Measurements from ENCODE around the gene CNPY2.

CNPY2 gene

DNA sequence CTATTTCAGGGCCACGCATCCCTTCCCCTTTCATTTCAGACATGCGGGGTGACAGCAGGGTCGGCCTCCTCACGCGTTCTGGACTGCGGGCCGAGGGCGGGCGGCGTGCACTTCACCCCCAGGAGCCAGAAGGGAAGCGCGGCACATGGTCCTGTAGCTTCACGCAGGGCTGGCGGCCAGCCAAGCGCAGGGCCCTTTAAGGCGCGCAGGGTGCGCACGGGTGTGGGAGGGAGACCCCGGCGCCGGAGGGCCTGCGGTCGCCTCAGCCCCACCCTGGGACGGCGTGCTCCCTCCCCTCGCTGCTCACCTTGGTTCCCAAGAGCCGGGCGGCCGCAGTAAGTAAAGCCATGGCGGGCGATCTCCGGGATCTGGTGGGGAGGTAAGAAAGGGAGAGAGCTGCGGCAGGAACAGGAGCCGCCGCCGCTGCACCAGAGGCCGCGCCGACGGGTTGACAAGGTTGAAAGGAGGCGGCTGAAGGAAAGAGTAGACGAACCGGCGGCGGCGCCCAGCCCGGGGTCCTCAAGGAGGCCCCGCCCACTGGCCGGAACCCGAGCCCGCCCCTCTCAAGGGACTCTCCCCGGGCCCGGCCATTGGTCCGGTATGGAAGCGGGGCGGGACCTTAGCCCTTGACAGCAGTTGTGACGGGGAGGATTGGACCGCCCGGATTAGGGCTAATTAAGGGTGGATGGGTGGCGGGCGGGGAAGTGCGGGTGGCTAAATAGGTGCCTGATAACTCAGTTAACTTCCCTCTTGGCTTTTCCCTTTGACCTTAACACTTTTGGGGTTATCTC is 15.7 kb downstream of the CNPY2 start, which contains the start of gene CS:
Gene CS, minus strand, starts transcription at position 478 of the 791 bp plus-strand sequence. Its CDS starts 129 bp downstream, at position 349.
- TF ChIP-seq, protein P1, sequence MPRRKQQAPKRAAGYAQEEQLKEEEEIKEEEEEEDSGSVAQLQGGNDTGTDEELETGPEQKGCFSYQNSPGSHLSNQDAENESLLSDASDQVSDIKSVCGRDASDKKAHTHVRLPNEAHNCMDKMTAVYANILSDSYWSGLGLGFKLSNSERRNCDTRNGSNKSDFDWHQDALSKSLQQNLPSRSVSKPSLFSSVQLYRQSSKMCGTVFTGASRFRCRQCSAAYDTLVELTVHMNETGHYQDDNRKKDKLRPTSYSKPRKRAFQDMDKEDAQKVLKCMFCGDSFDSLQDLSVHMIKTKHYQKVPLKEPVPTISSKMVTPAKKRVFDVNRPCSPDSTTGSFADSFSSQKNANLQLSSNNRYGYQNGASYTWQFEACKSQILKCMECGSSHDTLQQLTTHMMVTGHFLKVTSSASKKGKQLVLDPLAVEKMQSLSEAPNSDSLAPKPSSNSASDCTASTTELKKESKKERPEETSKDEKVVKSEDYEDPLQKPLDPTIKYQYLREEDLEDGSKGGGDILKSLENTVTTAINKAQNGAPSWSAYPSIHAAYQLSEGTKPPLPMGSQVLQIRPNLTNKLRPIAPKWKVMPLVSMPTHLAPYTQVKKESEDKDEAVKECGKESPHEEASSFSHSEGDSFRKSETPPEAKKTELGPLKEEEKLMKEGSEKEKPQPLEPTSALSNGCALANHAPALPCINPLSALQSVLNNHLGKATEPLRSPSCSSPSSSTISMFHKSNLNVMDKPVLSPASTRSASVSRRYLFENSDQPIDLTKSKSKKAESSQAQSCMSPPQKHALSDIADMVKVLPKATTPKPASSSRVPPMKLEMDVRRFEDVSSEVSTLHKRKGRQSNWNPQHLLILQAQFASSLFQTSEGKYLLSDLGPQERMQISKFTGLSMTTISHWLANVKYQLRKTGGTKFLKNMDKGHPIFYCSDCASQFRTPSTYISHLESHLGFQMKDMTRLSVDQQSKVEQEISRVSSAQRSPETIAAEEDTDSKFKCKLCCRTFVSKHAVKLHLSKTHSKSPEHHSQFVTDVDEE (CRISPR knock-in tag; IDR thresholded peaks at IDR 0.05), result 0 out of 2 replicates have a peak, but pooled peaks have one; percentile 44
- 0 out of 2 replicates have a peak, but pooled peaks have one; percentile 32 for TF ChIP-seq CSDC2 (CRISPR knock-in tag; IDR thresholded peaks at IDR 0.05)
- TF ChIP-seq, protein P2, sequence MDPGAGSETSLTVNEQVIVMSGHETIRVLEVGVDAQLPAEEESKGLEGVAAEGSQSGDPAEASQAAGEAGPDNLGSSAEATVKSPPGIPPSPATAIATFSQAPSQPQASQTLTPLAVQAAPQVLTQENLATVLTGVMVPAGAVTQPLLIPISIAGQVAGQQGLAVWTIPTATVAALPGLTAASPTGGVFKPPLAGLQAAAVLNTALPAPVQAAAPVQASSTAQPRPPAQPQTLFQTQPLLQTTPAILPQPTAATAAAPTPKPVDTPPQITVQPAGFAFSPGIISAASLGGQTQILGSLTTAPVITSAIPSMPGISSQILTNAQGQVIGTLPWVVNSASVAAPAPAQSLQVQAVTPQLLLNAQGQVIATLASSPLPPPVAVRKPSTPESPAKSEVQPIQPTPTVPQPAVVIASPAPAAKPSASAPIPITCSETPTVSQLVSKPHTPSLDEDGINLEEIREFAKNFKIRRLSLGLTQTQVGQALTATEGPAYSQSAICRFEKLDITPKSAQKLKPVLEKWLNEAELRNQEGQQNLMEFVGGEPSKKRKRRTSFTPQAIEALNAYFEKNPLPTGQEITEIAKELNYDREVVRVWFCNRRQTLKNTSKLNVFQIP (CRISPR knock-in tag; IDR thresholded peaks at IDR 0.05; ENCODE audit: borderline replicate concordance, low read depth), result no peak
- peak; percentile 97 for ATAC-seq

DNA sequence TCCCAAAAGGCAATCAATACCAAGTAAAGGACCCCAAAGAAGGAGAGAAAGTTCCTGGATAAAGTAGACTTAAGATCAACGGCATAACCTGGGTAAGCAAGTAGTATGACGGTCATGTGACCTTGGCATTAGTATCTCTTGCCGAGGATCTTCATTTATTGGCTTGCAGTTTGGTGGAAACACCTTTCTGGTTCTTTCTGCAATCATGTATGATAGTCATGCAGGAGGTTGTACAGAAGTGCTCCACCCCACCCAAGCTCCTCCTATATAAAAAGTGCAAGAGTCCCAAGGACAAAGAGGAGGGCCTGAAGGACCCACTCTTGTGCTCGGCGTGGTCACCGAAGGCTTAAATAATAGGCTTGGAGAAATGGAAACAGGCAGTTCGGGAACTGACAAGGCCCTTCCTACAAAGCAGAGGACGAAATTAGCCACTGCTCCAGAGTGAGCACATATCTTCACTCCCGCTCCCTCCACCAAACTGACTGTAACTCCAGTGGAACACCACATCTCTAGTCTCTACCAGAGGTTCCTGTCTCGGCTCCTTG is 16.4 kb downstream of the CNPY2 start:
- TF ChIP-seq TCF4 (CRISPR knock-in tag; IDR thresholded peaks at IDR 0.05; ENCODE audit: borderline replicate concordance), result no peak
- ATAC-seq, result peak; percentile 28

DNA sequence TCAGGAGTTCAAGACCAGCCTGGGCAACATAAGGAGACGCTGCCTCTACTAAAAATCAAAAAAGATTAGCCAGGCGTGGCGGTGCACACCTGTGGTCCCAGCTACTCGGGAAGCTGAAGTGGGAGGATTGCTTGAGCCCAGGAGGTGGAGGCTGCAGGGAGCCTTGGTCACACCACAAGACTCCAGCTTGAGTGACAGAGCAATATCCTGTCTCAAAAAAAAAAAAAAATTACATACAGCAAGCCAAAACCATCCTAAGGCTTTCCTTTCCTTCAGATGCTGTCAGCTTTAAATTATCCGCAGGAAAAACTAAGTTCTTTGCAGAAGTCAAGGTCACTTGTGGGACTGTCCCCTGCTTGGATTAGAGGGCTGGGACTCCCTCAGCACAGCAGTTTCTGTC is 17.0 kb downstream of the CNPY2 start:
- ATAC-seq, result no peak
- TF ChIP-seq ZFP3 (CRISPR knock-in tag; IDR thresholded peaks at IDR 0.05) (no peak), TOX (CRISPR knock-in tag; IDR thresholded peaks at IDR 0.05; ENCODE audit: borderline replicate concordance) (no peak), GLIS3 (CRISPR knock-in tag; IDR thresholded peaks at IDR 0.05) (no peak), CSDC2 (CRISPR knock-in tag; IDR thresholded peaks at IDR 0.05) (no peak), PPARA (CRISPR knock-in tag; IDR thresholded peaks at IDR 0.05; ENCODE audit: borderline replicate concordance) (no peak), SNAI2 (CRISPR knock-in tag; IDR thresholded peaks at IDR 0.05) (no peak), RARB (CRISPR knock-in tag; IDR thresholded peaks at IDR 0.05) (no peak), BACH2 (CRISPR knock-in tag; IDR thresholded peaks at IDR 0.05; ENCODE audit: borderline replicate concordance) (no peak), ESRRG (CRISPR knock-in tag; IDR thresholded peaks at IDR 0.05) (no peak), ZNF8 (CRISPR knock-in tag; IDR thresholded peaks at IDR 0.05) (no peak), ISL1 (CRISPR knock-in tag; IDR thresholded peaks at IDR 0.05) (no peak), ARNTL (CRISPR knock-in tag; IDR thresholded peaks at IDR 0.05; ENCODE audit: borderline replicate concordance, low read depth) (no peak)
- TF ChIP-seq, protein P3, sequence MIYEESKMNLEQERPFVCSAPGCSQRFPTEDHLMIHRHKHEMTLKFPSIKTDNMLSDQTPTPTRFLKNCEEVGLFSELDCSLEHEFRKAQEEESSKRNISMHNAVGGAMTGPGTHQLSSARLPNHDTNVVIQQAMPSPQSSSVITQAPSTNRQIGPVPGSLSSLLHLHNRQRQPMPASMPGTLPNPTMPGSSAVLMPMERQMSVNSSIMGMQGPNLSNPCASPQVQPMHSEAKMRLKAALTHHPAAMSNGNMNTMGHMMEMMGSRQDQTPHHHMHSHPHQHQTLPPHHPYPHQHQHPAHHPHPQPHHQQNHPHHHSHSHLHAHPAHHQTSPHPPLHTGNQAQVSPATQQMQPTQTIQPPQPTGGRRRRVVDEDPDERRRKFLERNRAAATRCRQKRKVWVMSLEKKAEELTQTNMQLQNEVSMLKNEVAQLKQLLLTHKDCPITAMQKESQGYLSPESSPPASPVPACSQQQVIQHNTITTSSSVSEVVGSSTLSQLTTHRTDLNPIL (CRISPR knock-in tag; IDR thresholded peaks at IDR 0.05; ENCODE audit: low read depth), result no peak
- TF ChIP-seq, protein P4, sequence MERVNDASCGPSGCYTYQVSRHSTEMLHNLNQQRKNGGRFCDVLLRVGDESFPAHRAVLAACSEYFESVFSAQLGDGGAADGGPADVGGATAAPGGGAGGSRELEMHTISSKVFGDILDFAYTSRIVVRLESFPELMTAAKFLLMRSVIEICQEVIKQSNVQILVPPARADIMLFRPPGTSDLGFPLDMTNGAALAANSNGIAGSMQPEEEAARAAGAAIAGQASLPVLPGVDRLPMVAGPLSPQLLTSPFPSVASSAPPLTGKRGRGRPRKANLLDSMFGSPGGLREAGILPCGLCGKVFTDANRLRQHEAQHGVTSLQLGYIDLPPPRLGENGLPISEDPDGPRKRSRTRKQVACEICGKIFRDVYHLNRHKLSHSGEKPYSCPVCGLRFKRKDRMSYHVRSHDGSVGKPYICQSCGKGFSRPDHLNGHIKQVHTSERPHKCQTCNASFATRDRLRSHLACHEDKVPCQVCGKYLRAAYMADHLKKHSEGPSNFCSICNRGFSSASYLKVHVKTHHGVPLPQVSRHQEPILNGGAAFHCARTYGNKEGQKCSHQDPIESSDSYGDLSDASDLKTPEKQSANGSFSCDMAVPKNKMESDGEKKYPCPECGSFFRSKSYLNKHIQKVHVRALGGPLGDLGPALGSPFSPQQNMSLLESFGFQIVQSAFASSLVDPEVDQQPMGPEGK (CRISPR knock-in tag; IDR thresholded peaks at IDR 0.05; ENCODE audit: borderline replicate concordance), result no peak
- TF ChIP-seq, protein P1 (CRISPR knock-in tag; IDR thresholded peaks at IDR 0.05), result no peak
